GM13976 (cell line): Measurements from ENCODE around the gene C1GALT1.

Experiments used
- DNase-seq: peaks from one replicate; pipeline ENCODE4 v3.0.0; 2012; ENCODE audit warnings: low spot score
- CTCF ChIP-seq: IDR thresholded peaks from 2 replicates; pipeline ENCODE4 v1.5.1; 2012; ENCODE audit warnings: borderline replicate concordance, mild to moderate bottlenecking; ENCODE audit not compliant: insufficient read depth; ENCODE audit errors: extremely low read depth, missing control alignments, control extremely low read depth
- in situ Hi-C: fragments of 300-500 bp; cut with MboI; formaldehyde crosslinking; loops from one replicate; pipeline ENCODE4 v1.12.0; 2022; ENCODE audit warnings: low sequenced_read_pairs, mixed read lengths, inconsistent platforms; ENCODE audit not compliant: unreplicated experiment

C1GALT1 gene

GRCh38 chr7:7271094-7271874, 88.9 kb downstream of the C1GALT1 start:
- in situ Hi-C loops, result no loop called here
- no peak for TF ChIP-seq CTCF
- DNase-seq, result no peak

- in situ Hi-C loops, result no loop called here
- no peak for DNase-seq
- TF ChIP-seq CTCF, result no peak
Observed at GRCh38 chr7:7272294-7272693, 90.0 kb downstream of the C1GALT1 start.

GRCh38 chr7:7274782-7275181, 92.4 kb downstream of the C1GALT1 start:
- no peak for DNase-seq
- in situ Hi-C loops, result no loop called here
- TF ChIP-seq CTCF, result no peak

GRCh38 chr7:7276161-7276560, 93.8 kb downstream of the C1GALT1 start:
- in situ Hi-C loops, result no loop called here
- TF ChIP-seq CTCF, result no peak
- DNase-seq, result no peak

- no peak for TF ChIP-seq CTCF
- in situ Hi-C loops, result no loop called here
- no peak for DNase-seq
Observed at GRCh38 chr7:7290429-7291122, 108.2 kb downstream of the C1GALT1 start.

- DNase-seq, result no peak
- in situ Hi-C loops, result no loop called here
- no peak for TF ChIP-seq CTCF
Observed at GRCh38 chr7:7292085-7292484, 109.7 kb downstream of the C1GALT1 start.

- no peak for TF ChIP-seq CTCF
- no peak for DNase-seq
- in situ Hi-C loops, result no loop called here
Observed at GRCh38 chr7:7292608-7293007, 110.3 kb downstream of the C1GALT1 start.
